ENCODE measurements around the gene ZFTA.
"Not testable (repeated sequence)": the region's sequence is repeated elsewhere in the genome, so short reads cannot be mapped to it uniquely, and the experiment has no call there.

ZFTA gene

GRCh38 chr11:63785823-63786222 lies 17.2 kb upstream of the ZFTA start:
- Histone ChIP-seq H3K27me3 (replicated peaks; ENCODE audit: control insufficient read depth, insufficient read depth, low read length) (no peaks in the 10 kb centered on the region), H3K36me3 (ENCODE audit: control insufficient read depth, insufficient read depth, low read length) (no peaks in the 10 kb centered on the region), H3K4me3 (replicated peaks; ENCODE audit: low read depth, low read length) (no peak overlapping the region)
- no peak for DNase-seq (ENCODE audit: extremely low read depth, insufficient read length)
- TF ChIP-seq, protein P1, sequence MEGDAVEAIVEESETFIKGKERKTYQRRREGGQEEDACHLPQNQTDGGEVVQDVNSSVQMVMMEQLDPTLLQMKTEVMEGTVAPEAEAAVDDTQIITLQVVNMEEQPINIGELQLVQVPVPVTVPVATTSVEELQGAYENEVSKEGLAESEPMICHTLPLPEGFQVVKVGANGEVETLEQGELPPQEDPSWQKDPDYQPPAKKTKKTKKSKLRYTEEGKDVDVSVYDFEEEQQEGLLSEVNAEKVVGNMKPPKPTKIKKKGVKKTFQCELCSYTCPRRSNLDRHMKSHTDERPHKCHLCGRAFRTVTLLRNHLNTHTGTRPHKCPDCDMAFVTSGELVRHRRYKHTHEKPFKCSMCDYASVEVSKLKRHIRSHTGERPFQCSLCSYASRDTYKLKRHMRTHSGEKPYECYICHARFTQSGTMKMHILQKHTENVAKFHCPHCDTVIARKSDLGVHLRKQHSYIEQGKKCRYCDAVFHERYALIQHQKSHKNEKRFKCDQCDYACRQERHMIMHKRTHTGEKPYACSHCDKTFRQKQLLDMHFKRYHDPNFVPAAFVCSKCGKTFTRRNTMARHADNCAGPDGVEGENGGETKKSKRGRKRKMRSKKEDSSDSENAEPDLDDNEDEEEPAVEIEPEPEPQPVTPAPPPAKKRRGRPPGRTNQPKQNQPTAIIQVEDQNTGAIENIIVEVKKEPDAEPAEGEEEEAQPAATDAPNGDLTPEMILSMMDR (IDR thresholded peaks at IDR 0.05; ENCODE audit: insufficient read depth, low read length, poor library complexity, severe bottlenecking): no peak

GRCh38 chr11:63783925-63784592 lies 15.5 kb upstream of the ZFTA start:
- H3K4me3 ChIP-seq (replicated peaks; ENCODE audit: low read depth, low read length): no peak overlapping the region
- no peaks in the 10 kb centered on the region for H3K27me3 ChIP-seq (replicated peaks; ENCODE audit: control insufficient read depth, insufficient read depth, low read length)
- DNase-seq (ENCODE audit: extremely low read depth, insufficient read length): no peak
- TF ChIP-seq, protein P1 (IDR thresholded peaks at IDR 0.05; ENCODE audit: insufficient read depth, low read length, poor library complexity, severe bottlenecking): no peak
- H3K36me3 ChIP-seq (ENCODE audit: control insufficient read depth, insufficient read depth, low read length): no peaks in the 10 kb centered on the region

- no peaks in the 10 kb centered on the region for H3K36me3 ChIP-seq (ENCODE audit: control insufficient read depth, insufficient read depth, low read length)
- H3K27me3 ChIP-seq (replicated peaks; ENCODE audit: control insufficient read depth, insufficient read depth, low read length): no peaks in the 10 kb centered on the region
- H3K4me3 ChIP-seq (replicated peaks; ENCODE audit: low read depth, low read length): no peak overlapping the region
- no peak for DNase-seq (ENCODE audit: extremely low read depth, insufficient read length)
- TF ChIP-seq, protein P1 (IDR thresholded peaks at IDR 0.05; ENCODE audit: insufficient read depth, low read length, poor library complexity, severe bottlenecking): no peak
These were observed 14.2 kb upstream of the ZFTA start for GRCh38 chr11:63782749-63783148.

DNA sequence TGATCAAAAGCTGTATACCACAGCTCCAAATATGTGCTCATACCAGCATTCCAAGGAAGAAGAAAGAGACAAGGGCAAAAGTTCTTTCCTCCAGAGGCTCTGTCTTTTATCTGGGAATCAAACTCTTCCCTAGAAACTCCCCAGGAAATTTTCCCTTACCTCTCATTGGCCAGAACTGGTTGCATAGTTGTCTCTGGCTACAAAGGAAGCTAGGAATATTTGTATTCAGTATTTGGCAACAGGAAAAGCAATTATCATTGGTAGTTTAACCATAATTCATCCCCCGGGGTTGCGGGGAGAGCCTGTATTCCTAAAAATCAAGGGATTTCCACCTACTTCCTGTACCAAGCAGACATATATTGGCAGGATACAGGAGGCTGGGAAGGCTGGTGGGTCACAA lies 10.5 kb upstream of the ZFTA start:
- H3K36me3 ChIP-seq (ENCODE audit: control insufficient read depth, insufficient read depth, low read length): no peaks in the 10 kb centered on the region
- TF ChIP-seq, protein P1 (IDR thresholded peaks at IDR 0.05; ENCODE audit: insufficient read depth, low read length, poor library complexity, severe bottlenecking): no peak
- H3K4me3 ChIP-seq (replicated peaks; ENCODE audit: low read depth, low read length): no peak overlapping the region
- DNase-seq (ENCODE audit: extremely low read depth, insufficient read length): no peak
- H3K27me3 ChIP-seq (replicated peaks; ENCODE audit: control insufficient read depth, insufficient read depth, low read length): no peaks in the 10 kb centered on the region

DNA sequence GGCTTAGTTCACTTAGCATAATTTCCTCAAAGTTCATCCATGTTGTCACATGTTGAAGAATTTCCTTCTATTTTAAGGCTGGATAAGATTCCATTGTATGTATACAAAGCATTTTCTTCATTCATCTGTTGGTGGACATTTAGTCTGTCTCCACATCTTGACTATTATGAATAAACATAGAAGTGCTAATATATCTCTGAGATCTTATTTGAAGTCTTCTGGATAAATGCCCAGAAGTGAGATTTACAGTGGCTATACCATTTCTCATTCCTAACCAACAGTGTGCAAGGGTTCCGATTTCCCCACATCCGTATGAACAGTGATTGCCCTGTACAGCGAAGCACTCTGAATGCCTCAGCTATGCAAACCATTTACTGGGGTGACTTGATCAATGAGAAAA lies 6.6 kb upstream of the ZFTA start:
- Histone ChIP-seq H3K4me3 (replicated peaks; ENCODE audit: low read depth, low read length) (no peak overlapping the region), H3K36me3 (ENCODE audit: control insufficient read depth, insufficient read depth, low read length) (no peaks in the 10 kb centered on the region), H3K27me3 (replicated peaks; ENCODE audit: control insufficient read depth, insufficient read depth, low read length) (no peaks in the 10 kb centered on the region)
- DNase-seq (ENCODE audit: extremely low read depth, insufficient read length): no peak
- TF ChIP-seq, protein P1 (IDR thresholded peaks at IDR 0.05; ENCODE audit: insufficient read depth, low read length, poor library complexity, severe bottlenecking): no peak

- H3K4me3 ChIP-seq (replicated peaks; ENCODE audit: low read depth, low read length); H3K27me3 ChIP-seq (replicated peaks; ENCODE audit: control insufficient read depth, insufficient read depth, low read length); H3K36me3 ChIP-seq (ENCODE audit: control insufficient read depth, insufficient read depth, low read length); DNase-seq (ENCODE audit: extremely low read depth, insufficient read length): not testable (repeated sequence)
These were observed 3.3 kb upstream of the ZFTA start for GRCh38 chr11:63771741-63772318.

Measured in GM06990 (cell line).